Measurements from ENCODE around the gene MAPK9.

The MAPK9 gene

GRCh38 chr5:180234271-180234670, 57.6 kb downstream of the MAPK9 start:
- no peak for DNase-seq (ENCODE audit: low spot score)
- TF ChIP-seq CTCF (IDR thresholded peaks at IDR 0.05; ENCODE audit: borderline replicate concordance, control extremely low read depth, extremely low read depth, insufficient read depth, missing control alignments) = no peak
- in situ Hi-C loops (cut with MboI; ENCODE audit: low sequenced_read_pairs, unreplicated experiment) = no loop called here

GRCh38 chr5:180233729-180234128, 58.2 kb downstream of the MAPK9 start:
- no peak for TF ChIP-seq CTCF (IDR thresholded peaks at IDR 0.05; ENCODE audit: borderline replicate concordance, control extremely low read depth, extremely low read depth, insufficient read depth, missing control alignments)
- DNase-seq (ENCODE audit: low spot score) = no peak
- in situ Hi-C loops (cut with MboI; ENCODE audit: low sequenced_read_pairs, unreplicated experiment) = no loop called here

- TF ChIP-seq CTCF (IDR thresholded peaks at IDR 0.05; ENCODE audit: borderline replicate concordance, control extremely low read depth, extremely low read depth, insufficient read depth, missing control alignments) = no peak
- in situ Hi-C loops (cut with MboI; ENCODE audit: low sequenced_read_pairs, unreplicated experiment) = no loop called here
- no peak for DNase-seq (ENCODE audit: low spot score)
Observed at GRCh38 chr5:180230017-180230416, 61.9 kb downstream of the MAPK9 start.

GRCh38 chr5:180222056-180222455, 69.8 kb downstream of the MAPK9 start:
- DNase-seq (ENCODE audit: low spot score) = no peak
- no peak for TF ChIP-seq CTCF (IDR thresholded peaks at IDR 0.05; ENCODE audit: borderline replicate concordance, control extremely low read depth, extremely low read depth, insufficient read depth, missing control alignments)
- in situ Hi-C loops (cut with MboI; ENCODE audit: low sequenced_read_pairs, unreplicated experiment) = no loop called here

- TF ChIP-seq CTCF (IDR thresholded peaks at IDR 0.05; ENCODE audit: borderline replicate concordance, control extremely low read depth, extremely low read depth, insufficient read depth, missing control alignments) = no peak
- in situ Hi-C loops (cut with MboI; ENCODE audit: low sequenced_read_pairs, unreplicated experiment) = no loop called here
- no peak for DNase-seq (ENCODE audit: low spot score)
Observed at GRCh38 chr5:180217797-180218196, 74.1 kb downstream of the MAPK9 start.

GRCh38 chr5:180216646-180217171, 75.2 kb downstream of the MAPK9 start:
- DNase-seq (ENCODE audit: low spot score) = no peak
- in situ Hi-C loops (cut with MboI; ENCODE audit: low sequenced_read_pairs, unreplicated experiment) = no loop called here
- no peak for TF ChIP-seq CTCF (IDR thresholded peaks at IDR 0.05; ENCODE audit: borderline replicate concordance, control extremely low read depth, extremely low read depth, insufficient read depth, missing control alignments)
